ENCODE measurements around the gene ZDHHC11B.

ZDHHC11B gene

DNA sequence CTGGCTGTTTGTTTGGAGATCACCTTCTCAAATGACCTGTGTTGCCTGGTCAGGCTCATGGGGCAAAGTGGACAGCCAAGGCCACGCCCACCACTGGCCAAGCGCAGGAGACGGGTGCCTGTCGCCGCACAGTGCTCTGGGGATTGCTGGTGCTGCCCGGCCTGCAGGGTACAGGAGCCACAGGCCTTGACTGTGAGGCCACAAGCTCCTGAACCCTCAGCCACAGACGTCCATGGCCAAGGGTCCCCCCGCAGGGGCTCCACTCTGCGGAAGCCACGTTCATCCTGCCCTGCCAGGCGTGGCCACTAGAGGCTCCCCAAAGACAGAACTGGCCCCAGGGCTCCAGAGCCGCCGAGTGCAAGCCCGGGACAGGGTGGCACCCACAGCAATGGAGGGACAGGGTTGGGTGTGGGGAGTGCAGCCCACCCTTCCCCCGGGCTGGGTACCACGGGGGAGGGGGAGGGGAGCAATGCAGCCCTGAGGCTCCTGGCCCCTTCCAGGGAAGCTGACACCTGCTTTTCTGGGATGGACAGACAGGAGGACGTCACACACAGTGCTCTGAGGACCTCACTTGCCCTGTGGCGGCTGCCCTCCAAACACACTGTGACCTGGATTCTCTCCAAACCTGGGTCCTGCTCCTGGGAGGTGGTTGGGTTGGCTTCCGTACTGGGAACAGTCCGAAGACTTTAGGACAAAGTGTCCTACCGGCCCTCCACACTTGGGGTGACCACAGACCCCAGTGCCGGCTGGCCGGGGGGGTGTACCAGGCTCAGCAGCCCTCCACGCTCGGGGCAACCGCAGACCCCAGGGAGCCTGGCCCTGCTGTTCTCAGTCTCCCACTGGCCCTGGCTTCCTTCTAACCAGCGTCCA lies 112.8 kb downstream of the ZDHHC11B start:
- no peak for DNase-seq

GRCh38 chr5:670396-671270 lies 113.9 kb downstream of the ZDHHC11B start:
- no peak for DNase-seq

DNA sequence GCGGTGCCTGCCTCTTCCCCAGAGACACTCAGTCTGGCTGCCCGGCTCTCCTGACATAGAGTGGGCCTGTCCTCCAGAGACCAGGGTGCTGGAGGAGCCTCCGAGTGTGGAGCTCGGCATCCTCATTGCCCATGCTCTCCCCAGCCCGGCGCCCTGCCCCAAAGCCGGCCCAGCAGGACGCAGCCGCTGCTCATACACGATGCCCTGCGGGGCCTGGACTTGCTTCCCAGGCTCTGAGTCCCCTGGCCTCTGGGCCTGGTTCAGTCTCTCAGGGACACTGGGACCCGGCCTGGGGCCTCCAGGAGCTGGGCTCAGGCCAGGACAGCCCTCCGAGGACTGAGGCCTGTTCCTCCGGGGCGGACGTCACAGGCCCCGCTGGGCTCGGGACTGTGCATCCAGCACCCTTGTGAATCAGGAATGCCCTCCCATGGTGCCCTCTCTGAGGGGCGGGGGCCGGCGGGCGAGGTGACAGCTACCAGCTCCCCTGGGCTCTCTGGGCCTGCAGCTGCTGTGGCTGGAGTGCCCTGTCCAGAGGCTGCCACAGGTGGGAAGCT lies 114.6 kb downstream of the ZDHHC11B start:
- DNase-seq = no peak

GRCh38 chr5:669111-669841 lies 115.3 kb downstream of the ZDHHC11B start:
- no peak for DNase-seq

DNA sequence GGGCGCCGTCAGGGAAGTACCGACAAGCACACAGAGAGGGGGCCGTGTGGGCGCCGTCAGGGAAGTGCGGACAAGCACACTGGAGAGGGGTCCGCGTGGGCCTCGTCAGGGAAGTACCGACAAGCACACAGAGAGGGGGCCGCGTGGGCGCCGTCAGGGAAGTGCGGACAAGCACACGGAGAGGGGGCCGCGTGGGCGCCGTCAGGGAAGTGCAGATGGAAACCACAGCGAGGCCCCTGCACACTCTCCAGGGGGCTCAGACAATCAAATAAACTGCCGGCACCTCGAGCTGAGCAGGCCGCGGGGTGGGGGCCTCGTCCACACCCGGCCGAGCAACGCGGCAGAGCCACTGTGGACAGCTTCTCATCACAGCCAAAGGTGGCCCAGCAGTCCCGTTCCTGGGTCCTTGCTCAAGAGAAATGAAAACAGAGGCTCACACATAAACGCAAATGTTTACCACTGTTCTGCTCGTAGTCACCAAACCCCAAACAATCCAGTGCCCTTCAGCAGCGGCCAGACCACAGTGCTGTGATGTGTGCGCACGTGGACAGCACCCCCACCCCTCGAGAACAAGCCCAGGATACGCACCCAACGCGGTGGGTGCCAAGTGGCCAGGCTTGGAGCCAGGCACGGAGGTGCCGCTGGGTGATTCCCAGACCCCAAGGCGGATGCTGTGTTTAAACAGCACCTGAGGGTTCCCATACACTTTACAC lies 116.1 kb downstream of the ZDHHC11B start:
- no peak for DNase-seq

- DNase-seq = no peak
These were observed 117.6 kb downstream of the ZDHHC11B start for GRCh38 chr5:666816-667498.

- DNase-seq = no peak
These were observed 118.4 kb downstream of the ZDHHC11B start for GRCh38 chr5:665956-666711.

GRCh38 chr5:665541-665955 lies 119.0 kb downstream of the ZDHHC11B start:
- no peak for DNase-seq

DNA sequence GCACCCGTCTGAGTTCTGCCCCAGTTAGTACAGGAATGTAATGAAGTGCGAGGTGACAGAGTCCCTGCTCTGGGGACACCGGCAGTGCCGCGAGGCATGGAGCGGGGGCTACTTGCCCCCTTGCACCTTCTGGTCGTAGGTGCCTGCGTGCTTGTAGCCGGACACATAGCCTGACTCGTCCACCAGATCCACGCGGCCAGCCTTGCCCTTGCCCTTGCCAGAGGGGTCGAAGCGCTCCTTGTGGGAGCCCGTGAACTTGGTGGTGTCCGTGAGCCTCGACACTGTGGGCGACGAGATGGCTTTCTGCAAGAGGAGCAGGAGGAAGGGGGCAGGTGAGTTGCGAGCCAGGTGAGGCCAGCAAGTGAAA lies 119.6 kb downstream of the ZDHHC11B start:
- no peak for DNase-seq

- DNase-seq = no peak
These were observed 120.1 kb downstream of the ZDHHC11B start for GRCh38 chr5:664343-664993.

- no peak for DNase-seq
These were observed 120.8 kb downstream of the ZDHHC11B start for GRCh38 chr5:663436-664342.

DNA sequence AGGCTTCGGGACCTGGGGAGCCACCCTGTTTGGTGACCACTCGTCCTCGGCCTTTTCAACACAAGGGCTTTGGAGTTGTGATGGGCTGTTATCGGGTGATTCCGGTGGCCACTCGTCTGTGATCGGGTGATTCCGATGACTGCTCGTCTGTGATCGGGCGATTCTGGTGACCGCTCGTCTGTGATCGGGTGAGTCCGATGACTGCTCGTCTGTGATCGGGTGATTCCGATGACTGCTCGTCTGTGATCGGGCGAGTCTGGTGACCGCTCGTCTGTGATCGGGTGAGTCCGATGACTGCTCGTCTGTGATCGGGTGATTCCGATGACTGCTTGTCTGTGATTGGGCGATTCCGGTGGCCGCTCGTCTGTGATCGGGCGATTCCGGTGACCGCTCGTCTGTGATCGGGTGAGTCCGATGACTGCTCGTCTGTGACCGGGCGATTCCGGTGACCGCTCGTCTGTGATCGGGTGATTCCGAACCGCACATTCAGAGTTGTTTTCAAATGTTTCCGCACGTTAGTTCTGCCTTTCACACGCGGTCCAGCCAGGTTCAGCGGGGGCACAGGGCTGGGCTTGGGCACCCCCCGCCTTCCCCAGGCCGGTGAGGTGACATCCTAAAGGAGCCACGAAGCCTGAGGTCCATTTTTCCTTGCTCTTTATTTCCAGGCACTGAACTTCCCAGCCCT lies 121.6 kb downstream of the ZDHHC11B start:
- no peak for DNase-seq

DNA sequence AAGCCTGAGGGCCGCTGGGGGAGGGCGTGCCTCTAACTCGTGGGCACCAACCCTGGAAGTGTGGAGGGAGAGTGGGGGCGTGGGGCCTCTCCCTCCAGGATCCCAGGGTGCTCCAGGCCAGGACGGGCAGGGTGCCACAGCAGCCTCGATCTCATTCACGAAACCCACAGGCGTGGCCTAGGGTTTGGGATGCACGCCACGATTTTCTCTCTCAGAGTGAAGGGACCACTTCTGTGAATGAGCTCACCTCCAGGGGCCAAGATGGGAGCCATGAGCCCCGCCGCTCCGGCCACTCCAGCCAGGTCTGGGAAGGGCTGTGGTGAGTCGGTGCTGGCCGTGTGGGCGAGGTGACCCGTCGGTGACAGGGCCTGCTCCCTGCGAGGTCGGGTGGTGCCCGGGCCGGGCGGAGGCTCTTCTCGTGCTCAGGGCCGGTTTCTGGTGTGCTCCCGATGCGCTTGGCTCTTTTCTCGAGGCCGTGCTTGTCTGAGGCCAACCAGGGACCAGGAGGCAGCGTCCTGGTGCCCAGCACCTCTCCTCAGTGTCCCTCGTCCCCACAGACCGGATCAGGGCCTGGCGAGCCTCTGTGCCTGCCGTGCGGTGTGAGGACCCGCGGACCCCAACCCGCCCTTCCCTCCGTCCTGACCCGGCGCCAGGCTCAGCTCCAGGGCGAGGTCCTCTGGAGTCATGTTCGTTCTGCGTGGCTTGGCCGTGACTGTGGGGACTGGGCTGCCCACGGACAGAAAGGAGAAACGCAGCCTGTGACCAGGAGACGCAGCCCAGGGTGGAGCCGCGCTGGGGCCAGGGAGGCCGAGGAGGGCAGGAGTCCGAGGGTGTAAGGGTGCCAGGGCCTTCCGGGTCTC lies 122.4 kb downstream of the ZDHHC11B start:
- no peak for DNase-seq

GRCh38 chr5:660491-661030 lies 124.0 kb downstream of the ZDHHC11B start:
- no peak for DNase-seq

Data from cortex of kidney (tissue), 1 donor.